ENCODE results near the gene DAPK1. TPM values are rescaled to one million over a fixed set of nuclear protein-coding genes. Genes with fewer than 3 reads are reported as not detected.
A peak's percentile ranks its signal among the peaks of the same experiment; 100 is the strongest.

Gene DAPK1
- total RNA-seq, 1 donor from 2014 or later: 196 TPM

- Histone ChIP-seq H3K27ac (no peak overlapping the region), H3K27me3 (ENCODE audit: low read depth) (no peaks in the 10 kb centered on the region), H3K9me3 (no peaks in the 10 kb centered on the region), H3K36me3 (peaks cover 5% of the 10 kb centered on the region), H3K4me3 (no peak overlapping the region), H3K4me1 (peaks cover 44% of the 10 kb centered on the region)
- ATAC-seq (no peak), DNase-seq (no peak)
- no peak for TF ChIP-seq CTCF (IDR thresholded peaks at IDR 0.05)
- intact Hi-C loops (cut with DNase I): no loop called here
Measured at GRCh38 chr9:87618226-87618625, 120.6 kb downstream of the DAPK1 start.

- no peak for ATAC-seq
- intact Hi-C loops (cut with DNase I): no loop called here
- no peak for DNase-seq
- no peak for TF ChIP-seq CTCF (IDR thresholded peaks at IDR 0.05)
- peaks cover 7% of the 10 kb centered on the region for H3K36me3 ChIP-seq
- H3K9me3 ChIP-seq: no peaks in the 10 kb centered on the region
- no peaks in the 10 kb centered on the region for H3K27me3 ChIP-seq (ENCODE audit: low read depth)
- no peak overlapping the region for H3K4me3 ChIP-seq
- peaks cover 37% of the 10 kb centered on the region for H3K4me1 ChIP-seq
- no peak overlapping the region for H3K27ac ChIP-seq
Measured at GRCh38 chr9:87618931-87619330, 121.3 kb downstream of the DAPK1 start.

DNA sequence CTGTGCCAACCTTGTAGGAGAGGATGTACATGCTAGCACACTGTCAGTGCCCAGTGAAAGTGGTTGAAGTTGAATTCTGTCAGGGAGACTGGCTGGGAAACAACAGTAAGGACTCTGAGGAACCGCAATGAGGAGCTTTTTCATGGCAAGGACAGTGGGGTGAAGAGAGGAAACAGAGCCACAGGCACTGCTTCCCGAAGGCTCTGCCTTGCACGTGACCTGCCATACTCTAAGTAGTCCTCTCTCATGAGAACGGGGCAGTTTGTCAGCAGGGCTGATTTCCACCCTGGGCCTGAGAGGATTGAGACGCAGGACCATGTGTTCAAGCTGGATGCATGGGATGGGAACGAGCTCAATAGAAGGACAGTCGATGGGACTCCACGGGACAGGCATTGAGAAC lies 121.7 kb downstream of the DAPK1 start:
- H3K9me3 ChIP-seq: no peaks in the 10 kb centered on the region
- H3K4me1 ChIP-seq: peaks cover 33% of the 10 kb centered on the region
- no peak overlapping the region for H3K4me3 ChIP-seq
- DNase-seq: no peak
- H3K27me3 ChIP-seq (ENCODE audit: low read depth): no peaks in the 10 kb centered on the region
- ATAC-seq: no peak
- no peak for TF ChIP-seq CTCF (IDR thresholded peaks at IDR 0.05)
- peaks cover 11% of the 10 kb centered on the region for H3K36me3 ChIP-seq
- no peak overlapping the region for H3K27ac ChIP-seq
- intact Hi-C loops (cut with DNase I): no loop called here

- peaks cover 18% of the 10 kb centered on the region for H3K4me1 ChIP-seq
- H3K27me3 ChIP-seq (ENCODE audit: low read depth): no peaks in the 10 kb centered on the region
- peaks cover 25% of the 10 kb centered on the region for H3K36me3 ChIP-seq
- TF ChIP-seq CTCF (IDR thresholded peaks at IDR 0.05): no peak
- ATAC-seq (peak in 1 of 2 donors; percentile 5), DNase-seq (no peak)
- no peak overlapping the region for H3K4me3 ChIP-seq
- intact Hi-C loops (cut with DNase I): no loop called here
- no peaks in the 10 kb centered on the region for H3K9me3 ChIP-seq
- no peak overlapping the region for H3K27ac ChIP-seq
Measured at GRCh38 chr9:87620731-87621322, 123.2 kb downstream of the DAPK1 start.

- DNase-seq (no peak), ATAC-seq (no peak)
- no peaks in the 10 kb centered on the region for H3K9me3 ChIP-seq
- no peak overlapping the region for H3K27ac ChIP-seq
- H3K4me1 ChIP-seq: peaks cover 10% of the 10 kb centered on the region
- no peak for TF ChIP-seq CTCF (IDR thresholded peaks at IDR 0.05)
- no peak overlapping the region for H3K4me3 ChIP-seq
- intact Hi-C loops (cut with DNase I): no loop called here
- H3K36me3 ChIP-seq: peaks cover 26% of the 10 kb centered on the region
- H3K27me3 ChIP-seq (ENCODE audit: low read depth): no peaks in the 10 kb centered on the region
Measured at GRCh38 chr9:87622098-87622497, 124.4 kb downstream of the DAPK1 start.
